ENCODE results near the gene LRRC75A.
"Not testable (repeated sequence)": the region's sequence is repeated elsewhere in the genome, so short reads cannot be mapped to it uniquely, and the experiment has no call there.

Gene LRRC75A, protein sequence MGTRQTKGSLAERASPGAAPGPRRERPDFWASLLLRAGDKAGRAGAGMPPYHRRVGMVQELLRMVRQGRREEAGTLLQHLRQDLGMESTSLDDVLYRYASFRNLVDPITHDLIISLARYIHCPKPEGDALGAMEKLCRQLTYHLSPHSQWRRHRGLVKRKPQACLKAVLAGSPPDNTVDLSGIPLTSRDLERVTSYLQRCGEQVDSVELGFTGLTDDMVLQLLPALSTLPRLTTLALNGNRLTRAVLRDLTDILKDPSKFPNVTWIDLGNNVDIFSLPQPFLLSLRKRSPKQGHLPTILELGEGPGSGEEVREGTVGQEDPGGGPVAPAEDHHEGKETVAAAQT

GRCh38 chr17:16491703-16492612 is at the start of gene LRRC75A:
TSS of gene LRRC75A (minus strand) at chr17:16492193. CDS start at chr17:16491990, 203 bp downstream.
- no peak for DNase-seq (ENCODE audit: low read depth)

DNA sequence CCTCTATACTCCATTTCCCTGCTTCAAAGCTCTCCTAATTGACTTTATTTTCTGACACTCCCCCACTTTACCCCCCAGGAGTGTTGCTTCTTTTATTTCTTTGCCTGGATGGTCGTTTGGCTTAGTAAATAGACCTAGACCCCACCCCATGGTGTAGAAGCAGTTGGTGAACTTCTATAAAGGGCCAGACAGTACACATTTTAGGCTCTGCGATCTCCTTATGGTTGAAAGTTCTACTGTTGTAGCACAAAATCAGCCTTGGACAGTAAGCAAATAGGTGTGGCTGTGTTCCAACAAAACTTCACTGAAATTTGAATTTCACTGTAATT is 45.1 kb upstream of the LRRC75A start:
- no peak for DNase-seq (ENCODE audit: low read depth)

- DNase-seq (ENCODE audit: low read depth): no peak
Measured at GRCh38 chr17:16534236-16534635, 42.2 kb upstream of the LRRC75A start.

DNA sequence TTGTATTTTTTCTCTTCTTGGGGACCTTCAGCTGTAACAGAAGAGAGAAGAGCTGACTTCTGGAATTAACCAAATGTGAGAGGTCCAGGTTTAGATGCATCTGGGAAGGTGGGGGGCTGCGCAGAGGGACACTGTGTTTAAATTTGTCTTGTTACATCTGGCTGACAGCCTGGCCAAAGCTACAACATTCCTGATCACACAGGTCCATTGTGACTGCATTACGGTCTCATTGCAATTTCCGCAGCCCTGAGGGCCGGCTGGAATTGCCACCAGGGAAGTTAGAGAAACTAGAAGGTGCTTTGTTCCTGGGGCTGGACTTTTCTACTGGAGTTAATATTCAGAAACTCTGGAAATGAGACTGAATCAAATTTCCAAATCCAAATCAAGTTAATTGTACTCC is 37.9 kb upstream of the LRRC75A start:
- no peak for DNase-seq (ENCODE audit: low read depth)

DNA sequence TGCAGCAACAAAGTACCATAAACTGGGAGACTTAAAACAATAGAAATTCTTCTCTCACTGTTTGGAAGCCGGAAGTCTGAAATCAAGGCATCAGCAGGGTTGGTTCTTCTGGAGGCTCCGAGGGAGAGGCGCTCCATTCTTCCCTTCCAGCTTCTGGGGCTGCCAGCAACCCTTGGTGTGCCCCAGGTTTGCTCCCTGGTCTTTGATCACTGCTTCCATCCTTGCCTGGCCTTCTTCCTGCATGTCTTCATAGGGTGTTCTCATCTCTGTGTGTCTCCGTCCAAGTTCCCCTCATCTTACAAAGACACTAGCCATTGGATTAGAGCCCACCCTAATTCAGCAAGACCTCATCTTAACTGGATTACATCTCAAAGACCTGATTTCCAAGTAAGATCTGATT is 35.3 kb upstream of the LRRC75A start:
- DNase-seq (ENCODE audit: low read depth): no peak

DNA sequence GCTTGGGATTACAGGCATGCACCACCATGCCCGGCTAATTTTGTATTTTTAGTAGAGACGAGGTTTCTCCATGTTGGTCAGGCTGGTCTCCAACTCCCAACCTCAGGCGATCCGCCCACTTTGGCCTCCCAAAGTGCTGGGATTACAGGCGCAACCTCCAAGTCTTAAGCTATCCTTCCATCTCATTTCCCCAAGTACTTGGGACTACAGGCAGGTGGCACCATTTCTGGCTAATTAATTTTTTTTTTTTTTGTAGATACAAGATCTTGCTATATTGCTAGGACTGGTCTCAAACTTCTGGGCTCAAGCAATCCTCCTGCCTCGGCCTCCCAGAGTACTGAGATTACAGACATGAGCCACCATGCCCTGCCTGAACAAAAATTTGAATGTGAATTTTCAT is 33.6 kb upstream of the LRRC75A start:
- DNase-seq (ENCODE audit: low read depth): not testable (repeated sequence)

DNA sequence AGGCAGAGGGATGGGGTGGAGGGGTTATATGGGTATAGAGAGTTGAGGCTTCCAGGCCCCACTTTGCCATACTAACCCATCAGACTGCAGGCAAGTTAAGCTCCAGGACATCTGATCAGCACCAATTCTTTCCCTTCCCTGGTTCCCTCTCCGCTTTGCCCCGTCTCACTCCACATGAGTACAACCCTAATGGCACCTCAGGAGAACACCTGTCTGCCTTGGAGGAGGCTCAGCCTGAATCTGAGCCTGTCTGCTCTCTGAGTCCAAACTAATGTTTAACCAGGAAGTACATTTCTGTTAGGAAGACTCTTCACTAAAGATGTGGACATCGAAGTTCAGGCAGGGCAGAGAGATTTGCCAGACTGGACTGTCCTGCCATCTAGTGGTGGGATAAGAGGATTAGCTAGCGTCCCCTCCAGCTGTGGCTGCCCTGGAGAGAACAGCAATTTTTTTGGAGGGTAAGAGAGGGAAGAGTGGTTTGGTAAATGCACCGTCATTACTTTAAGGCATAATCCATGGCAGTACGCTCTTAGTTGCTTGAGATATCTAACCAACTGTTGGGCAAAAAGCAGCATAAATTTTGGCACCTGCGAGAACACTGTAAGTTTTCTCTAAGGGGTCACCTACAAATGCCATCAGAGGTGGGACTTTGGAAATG is 29.2 kb upstream of the LRRC75A start:
- DNase-seq (ENCODE audit: low read depth): peak; percentile 90

DNA sequence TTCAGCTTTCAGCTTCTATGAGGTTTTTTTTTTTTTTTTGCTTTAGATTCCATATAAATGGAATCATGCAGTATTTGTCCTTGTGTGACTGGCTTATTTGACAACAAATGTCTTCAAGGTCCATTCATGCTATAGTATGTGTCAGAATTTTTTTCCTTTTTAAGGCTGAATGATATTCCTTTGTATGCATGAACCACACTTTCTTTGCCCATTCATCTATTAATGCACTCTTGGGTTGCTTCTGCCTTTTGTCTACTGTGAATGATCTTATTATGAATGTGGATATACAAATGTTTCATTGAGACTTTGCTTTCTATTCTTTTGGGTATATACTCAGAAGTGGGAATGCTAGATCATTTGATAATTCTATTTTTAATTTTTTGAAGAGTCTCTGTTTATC is 27.0 kb upstream of the LRRC75A start:
- DNase-seq (ENCODE audit: low read depth): no peak

DNA sequence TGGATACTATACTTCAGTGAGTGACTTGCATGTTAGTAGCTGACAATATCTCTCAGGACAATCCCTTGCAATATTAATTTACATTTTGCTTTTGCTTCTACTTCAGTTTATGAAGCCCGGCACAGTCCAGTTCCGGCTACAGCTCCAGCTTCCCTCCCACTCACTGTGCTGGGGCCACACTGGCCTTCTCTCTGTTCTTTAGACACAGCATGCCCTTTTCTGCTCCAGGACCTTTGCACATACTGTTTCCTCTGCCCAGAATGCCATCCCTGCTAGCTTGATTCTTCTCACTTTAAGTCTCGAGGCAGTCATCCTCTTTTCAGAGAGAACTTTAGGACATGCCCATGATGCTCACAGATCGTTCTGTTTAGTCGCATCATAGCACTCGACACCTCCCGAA is 25.5 kb upstream of the LRRC75A start:
- DNase-seq (ENCODE audit: low read depth): no peak

GRCh38 chr17:16516594-16517051 is 24.6 kb upstream of the LRRC75A start:
- DNase-seq (ENCODE audit: low read depth): peak; percentile 18

GRCh38 chr17:16515933-16516332 is 23.9 kb upstream of the LRRC75A start:
- no peak for DNase-seq (ENCODE audit: low read depth)

DNA sequence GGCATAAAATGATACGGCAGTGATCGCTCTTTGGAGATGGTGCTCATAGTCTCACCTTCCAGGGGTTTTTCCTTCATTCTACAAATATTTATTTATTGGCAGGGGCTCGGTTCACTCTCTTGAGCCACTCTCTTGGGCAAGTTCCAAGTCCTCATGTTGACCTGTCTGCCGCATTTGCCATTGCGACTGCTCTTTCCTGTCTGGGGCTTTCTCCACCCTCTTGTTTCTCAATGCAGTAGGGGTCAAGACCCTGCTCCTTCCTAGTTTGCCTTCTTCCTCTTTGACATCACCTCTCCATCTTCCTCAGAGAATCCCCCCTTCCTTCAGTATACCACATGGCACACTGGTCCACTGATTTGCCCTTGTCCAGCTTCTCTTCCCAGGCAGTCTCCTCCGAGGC is 21.9 kb upstream of the LRRC75A start:
- DNase-seq (ENCODE audit: low read depth): no peak

GRCh38 chr17:16512011-16512410 is 20.0 kb upstream of the LRRC75A start:
- DNase-seq (ENCODE audit: low read depth): no peak

GRCh38 chr17:16511593-16511992 is 19.6 kb upstream of the LRRC75A start:
- DNase-seq (ENCODE audit: low read depth): no peak

DNA sequence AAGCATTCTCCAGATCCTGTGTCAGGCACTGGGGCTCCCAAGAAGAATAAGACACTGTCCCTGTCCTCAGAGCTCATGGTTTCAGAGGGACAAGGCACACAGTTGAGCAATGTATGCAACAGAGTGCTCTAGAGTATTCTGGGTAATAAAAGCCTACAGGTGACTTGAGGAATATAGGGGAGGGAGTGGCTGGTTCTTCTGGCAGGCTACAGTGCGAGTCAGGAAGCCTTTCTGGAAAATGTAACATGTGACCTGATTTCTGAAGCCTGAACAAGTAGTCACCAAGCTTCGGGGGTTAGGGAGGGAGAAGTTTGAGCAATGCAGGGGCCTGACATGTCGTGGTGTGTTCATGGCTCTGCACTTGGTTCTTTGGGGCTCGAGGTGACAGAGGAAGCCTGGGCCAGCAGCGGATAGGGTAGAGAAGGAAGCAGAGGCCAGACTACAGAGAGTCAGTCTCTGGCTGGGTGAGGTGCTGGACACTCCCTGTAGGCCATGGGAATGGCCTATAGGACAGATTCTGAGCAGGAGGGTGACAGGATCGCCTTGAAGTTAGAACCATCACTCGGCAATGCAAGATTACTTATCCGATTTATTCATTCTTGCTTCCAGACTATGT is 16.0 kb upstream of the LRRC75A start:
- DNase-seq (ENCODE audit: low read depth): no peak

GRCh38 chr17:16506188-16506587 is 14.2 kb upstream of the LRRC75A start:
- no peak for DNase-seq (ENCODE audit: low read depth)

GRCh38 chr17:16504984-16505383 is 13.0 kb upstream of the LRRC75A start:
- no peak for DNase-seq (ENCODE audit: low read depth)

DNA sequence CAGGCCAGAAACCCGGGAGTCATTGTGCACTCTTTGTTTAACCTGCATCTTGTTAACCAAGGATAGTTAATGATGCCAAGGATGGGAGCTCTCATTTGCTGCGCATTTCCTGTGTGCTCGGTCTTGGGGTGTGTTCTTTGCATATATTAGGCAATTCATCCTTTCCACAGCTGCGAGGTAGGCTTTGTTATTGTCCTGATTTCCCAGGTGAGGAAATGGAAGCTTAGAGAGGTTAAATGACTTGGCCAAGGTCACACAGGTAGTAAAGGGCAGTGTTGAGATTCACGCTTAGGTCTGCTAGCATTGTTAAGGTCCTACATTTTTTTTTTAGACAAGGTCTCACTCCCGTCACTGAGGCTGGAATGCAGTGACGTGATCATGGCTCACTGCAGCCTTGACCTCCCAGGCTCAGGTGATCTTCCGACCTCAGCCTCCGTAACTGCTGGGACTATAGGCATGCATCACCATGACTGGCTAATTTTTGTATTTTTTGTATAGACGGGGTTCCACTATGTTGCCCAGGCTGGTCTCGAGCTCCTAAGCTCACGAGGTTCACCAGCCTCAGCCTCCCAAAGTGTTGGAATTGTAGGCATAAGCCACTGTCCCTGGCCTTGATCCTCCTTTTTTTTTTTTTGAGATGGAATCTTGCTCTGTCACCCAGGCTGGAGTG is 5.0 kb upstream of the LRRC75A start:
- no peak for DNase-seq (ENCODE audit: low read depth)

- no peak for DNase-seq (ENCODE audit: low read depth)
Measured at GRCh38 chr17:16495980-16496819, 4.2 kb upstream of the LRRC75A start.

GRCh38 chr17:16495561-16495960 is 3.6 kb upstream of the LRRC75A start:
- DNase-seq (ENCODE audit: low read depth): no peak

- DNase-seq (ENCODE audit: low read depth): no peak
Measured at GRCh38 chr17:16494059-16494458, 2.1 kb upstream of the LRRC75A start.

Data from fibroblast of the conjunctiva (primary cell).